Measurements from ENCODE around the gene C3orf20.

GRCh38 chr3:14698601-14699244 is 23.8 kb downstream of the C3orf20 start:
- no peak for TF ChIP-seq CTCF (IDR thresholded peaks at IDR 0.05)
- no peak for TF ChIP-seq POLR2A (IDR thresholded peaks at IDR 0.05)
